HG03060 (cell line): Measurements from ENCODE around the gene ADGRV1.
"Not testable (repeated sequence)": the region's sequence is repeated elsewhere in the genome, so short reads cannot be mapped to it uniquely, and the experiment has no call there.

Experiments used
- ATAC-seq: cut with Tn5 transposase; IDR thresholded peaks from one replicate; pipeline ENCODE4 v1.9.1; 2021; ENCODE audit warnings: low read depth, moderate number of reproducible peaks; ENCODE audit not compliant: unreplicated experiment

ADGRV1 gene

DNA sequence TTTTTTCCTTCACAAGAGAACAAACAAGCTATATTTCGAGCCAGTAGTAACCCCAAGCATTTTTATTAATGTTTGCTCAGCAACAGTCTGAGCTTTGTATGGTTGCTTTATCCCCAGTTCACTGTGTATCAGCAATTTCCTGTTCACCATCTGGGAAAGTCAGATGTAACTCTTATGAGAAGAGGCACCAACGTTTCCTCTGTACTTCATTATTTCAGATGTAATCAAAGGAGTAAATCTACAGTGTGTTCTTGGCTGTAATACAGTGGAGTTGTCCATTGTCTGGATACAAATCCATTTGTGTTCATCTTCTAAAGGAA, 484.3 kb downstream of the ADGRV1 start:
- no peak for ATAC-seq

DNA sequence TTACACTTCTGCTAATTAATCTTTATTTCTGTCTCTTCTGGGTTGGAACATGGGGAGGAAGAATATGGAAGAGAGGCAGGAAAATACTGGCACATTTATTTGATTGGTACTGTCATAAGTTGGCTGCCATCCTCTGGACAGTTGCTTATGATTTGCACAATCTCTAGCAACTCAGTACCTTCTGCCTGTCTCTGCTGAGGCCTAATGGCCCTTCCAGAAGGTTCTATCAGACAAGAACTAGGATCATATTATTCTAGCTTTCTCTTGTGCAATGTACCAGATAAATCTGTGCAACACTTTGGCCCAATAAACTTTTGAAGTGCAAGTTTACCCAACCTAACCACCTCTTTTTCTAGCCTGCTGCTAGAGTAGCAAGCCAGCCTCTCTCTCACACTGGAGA, 489.5 kb downstream of the ADGRV1 start:
- no peak for ATAC-seq

DNA sequence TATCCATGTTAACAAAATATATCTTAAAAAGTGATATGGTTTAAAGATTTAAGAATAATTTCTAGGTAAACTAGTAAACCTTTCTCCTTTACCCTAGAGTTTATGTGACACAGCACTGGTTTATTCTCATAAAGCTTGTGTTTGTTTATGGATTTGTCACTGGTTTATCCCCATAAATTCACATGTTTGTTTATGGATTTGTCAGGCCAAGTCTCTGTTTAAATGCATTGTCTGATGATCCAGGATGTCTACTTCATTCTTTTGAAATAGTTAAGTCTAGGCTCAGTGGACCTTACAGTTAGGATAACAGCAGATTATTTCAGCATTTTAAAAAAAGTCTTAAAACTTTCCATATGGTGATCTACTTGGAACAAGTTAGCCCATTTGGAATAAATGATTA, 490.5 kb downstream of the ADGRV1 start:
- ATAC-seq: no peak

DNA sequence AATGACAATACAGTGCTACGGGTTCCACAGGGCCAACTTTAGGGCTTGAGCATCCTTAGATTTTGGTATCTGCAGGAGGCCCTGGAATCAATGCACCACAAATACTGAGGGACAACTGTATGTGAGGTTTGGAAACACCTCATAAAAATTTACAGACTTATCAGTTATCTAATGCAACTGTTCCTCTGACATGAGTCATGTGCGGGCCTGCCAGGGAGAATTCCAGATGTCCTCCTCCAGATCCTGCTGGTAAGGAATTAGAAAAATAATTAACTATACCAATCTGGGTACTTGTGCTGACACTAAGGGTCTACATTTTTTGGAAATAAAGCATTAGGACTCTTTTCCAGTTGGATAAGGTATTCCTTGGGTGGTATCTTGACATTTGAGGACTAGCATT, 491.2 kb downstream of the ADGRV1 start:
- ATAC-seq: no peak

DNA sequence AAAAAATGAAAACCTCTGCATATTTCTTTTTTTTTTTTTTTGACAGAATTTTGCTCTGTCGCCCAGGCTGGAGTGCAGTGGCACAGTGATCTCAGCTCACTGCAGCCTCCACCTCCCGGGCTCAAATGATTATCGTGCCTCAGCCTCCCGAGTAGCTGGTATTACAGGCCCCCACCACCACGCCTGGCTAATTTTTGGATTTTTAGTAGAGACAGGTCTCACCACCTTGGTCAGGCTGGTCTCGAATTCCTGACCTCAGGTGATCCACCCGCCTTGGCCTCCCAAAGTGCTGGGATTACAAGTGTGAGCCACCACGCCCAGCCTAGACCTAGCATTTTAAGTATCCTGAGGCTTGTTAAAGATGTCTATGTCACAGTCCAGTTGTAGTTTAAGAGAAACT, 493.8 kb downstream of the ADGRV1 start:
- ATAC-seq: not testable (repeated sequence)

DNA sequence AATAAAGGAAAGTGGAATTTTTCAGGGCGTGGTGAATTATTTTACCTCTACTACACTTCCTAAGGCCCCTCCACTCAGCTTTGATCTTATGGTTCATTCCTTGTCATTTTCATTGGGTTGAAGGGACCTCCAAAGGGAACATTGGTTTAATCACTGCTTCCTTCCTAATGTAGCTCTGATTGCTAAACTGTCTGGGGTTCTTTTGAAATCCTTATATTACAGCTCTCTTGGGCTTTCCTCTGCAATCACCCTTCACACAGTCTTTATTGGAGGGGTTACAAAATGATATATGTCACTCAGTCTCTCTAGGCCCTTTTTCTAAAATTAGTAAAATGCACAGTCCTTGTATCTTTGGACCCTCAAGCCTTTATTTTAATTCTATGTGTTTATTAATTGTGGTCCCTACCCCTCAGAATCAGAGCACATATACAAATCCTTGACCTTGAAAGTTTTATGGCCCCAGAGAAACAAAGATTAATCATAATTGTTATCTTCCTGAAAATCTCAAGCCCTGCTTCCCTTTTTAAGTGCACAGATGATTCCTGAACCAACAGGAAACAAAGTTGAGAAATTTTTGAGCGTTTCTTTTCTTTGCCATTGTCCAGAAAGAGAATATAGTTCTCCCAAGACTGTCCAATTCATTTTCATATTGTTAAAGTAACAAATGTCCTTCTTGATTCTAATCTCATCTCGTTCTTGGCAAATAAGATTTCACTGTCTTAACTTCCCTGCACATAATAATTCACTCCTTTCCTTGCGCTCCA, 494.6 kb downstream of the ADGRV1 start:
- ATAC-seq: no peak

DNA sequence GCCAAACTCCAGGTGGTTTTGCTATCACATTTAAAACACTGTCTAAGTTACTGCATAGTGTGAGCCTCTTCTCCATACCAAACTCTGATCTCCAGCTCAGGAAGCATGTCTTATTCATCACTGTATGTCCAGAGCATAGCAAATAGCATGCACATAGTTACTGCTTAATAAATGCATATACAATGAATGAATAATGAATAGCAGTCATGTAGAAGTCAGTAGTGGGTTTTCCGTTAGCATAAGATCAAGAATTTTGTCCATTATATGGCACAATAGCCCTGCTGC, 495.1 kb downstream of the ADGRV1 start:
- ATAC-seq: no peak

DNA sequence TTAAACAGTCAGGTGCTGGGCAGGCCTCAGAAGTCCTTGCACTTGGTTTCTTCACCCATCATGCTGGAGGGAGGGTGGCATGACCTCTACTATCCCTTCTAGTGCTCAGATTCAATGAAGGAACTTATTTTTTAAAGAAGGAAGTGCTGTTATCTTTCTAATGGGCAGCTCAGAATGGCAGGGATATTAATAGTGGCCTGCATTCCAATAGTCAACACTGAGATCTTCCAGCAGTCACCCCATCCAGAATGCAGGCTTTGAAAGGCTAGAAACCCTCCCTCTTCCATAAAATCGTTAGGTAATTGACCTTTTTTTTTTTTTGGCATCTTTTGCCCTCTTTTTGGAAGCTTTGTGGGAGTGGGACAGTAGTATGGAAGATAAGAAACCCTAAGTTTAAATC, 499.6 kb downstream of the ADGRV1 start:
- ATAC-seq: no peak

DNA sequence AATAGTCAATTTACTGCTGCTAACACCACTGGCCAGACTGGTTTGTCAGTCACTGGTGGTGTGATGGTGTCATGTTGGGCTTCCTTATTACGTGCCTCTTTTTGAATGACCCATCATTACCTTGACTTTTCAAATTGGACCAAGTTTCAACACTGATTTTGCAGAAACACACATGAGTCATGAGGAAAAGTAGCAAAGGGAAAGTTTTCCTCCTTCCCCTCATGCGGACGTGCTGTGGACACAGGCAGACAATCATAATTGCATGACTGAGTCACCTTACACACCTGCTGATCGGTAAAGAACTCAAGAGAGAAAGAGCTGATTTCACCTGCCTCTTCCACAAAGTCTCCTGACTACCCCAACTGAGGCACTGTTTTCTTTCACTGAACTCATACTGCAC, 500.0 kb downstream of the ADGRV1 start:
- no peak for ATAC-seq

DNA sequence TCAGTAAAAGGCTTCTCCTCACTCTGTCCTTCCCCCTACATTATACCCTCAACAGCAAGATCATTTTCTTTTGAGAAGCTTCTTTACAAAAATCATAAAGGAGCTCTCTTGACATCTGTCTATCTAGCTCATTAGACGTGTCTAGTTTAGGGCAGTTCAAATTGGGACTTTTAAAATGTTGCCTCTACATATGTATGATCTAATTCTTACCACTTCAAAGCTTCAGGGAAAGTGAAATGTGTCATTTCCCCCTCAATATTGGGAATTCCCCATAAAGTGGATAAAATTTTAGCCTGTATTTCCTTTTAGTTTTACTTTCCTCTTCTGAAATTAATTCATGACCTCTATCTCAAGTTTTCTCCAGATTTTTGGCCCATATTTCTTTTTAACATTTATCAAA, 500.8 kb downstream of the ADGRV1 start:
- ATAC-seq: peak; percentile 89

DNA sequence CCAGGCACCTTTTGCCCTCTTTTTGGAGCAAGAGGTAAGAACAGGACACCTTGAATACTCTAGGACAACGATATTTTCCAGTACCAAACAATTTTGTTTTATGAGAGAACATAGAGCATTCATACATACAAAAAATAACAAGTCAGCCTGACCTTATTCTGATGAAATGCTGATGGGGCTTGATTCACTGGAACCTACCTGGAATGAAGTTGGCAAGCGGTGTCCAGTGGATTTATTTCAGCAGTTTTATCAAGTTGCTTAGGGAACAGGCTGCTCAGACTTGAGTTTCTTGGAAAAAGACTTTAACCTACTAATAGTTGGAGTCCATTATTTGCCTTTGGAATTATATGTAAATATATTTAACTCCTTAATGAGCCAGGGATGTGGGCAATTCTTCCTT, 502.5 kb downstream of the ADGRV1 start:
- ATAC-seq: no peak

DNA sequence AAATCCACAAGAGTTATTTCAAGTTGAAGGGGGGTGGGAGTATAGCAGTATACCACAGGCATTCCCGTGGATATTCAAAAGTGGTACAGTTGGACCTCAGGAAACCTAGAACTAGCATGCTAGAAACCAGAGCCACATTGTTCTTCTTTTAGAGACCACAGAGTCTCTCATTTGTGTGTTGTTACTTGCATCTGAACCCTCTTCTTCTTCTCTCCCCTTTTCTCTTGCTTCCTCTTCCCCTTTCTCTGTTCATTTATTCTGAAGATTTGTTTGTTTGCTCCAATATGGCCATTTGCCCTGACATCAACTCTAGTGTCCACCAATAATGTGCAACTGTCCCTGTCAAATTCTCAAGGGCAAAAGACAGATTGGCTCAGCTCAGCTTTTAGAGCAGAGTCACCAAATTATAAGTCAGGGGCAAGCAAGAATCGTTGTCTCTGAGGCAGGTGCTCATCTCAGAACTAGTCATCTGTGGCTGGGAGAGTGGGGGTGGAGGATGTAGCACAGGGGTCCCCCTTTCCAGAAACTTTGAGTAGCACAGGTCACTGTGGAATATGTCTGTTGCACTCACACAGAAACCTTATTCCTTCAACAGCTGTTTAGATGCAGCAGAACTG, 503.5 kb downstream of the ADGRV1 start:
- ATAC-seq: no peak

DNA sequence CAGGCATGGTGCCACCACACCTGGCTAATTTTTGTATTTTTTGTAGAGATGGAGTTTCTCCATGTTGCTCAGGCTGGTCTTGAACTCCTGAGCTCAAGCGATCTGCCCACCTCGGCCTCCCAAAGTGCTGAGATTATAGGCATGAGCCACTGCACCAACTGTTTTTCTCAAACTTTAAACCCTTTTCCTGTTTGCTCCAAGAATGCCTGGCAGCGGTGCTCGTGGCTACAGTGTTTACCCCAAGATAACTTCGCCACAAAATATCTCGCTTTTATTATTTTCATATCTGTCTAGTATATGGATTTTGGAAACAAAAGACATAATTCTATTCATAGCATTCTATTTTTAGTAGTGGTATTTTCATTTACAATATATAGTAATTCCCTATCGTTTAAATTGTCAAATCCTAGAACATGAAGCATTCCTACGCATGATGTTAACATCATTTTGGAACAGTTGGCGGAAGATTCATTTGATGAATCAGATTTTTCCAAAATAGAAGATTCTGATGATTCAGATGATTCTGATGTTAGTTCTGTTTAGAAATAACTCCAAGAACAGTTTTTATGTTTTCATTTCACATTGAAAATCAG, 504.6 kb downstream of the ADGRV1 start:
- ATAC-seq: not testable (repeated sequence)

DNA sequence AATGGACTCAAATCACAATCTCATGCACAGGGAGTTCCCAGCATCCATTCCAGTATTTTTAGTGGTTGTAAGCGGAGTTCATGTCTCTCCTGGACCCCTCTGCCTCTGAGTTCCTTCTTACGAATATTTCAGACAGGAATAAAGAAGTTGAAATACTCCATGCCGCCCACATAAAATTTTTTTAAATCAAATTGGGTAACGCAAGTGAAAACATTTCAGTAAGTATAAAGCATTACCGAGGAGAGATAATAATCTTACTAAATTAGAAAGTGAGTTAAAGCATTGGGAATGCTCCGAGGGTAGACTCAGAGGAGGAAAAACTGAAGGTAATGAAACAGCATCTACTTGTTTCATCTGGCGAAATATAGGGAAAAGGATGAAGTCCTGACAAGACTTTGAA, 506.9 kb downstream of the ADGRV1 start:
- no peak for ATAC-seq

DNA sequence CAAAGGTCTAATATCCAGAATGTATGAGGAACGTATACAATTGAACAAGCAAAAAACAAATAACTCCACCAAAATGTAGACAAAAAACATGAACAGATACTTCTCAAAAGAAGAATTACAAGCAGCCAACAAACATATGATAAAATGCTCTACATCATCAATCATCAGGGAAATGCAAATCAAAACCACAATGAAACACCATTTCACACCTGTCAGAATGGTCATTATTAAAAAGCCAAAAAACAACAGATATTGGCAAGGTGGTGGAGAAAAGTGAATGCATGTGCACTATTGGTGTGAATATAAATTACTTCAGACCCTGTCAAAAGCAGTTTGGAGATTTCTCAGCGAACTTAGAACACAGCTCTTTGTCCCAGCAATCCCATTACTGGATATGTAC, 510.8 kb downstream of the ADGRV1 start:
- no peak for ATAC-seq

DNA sequence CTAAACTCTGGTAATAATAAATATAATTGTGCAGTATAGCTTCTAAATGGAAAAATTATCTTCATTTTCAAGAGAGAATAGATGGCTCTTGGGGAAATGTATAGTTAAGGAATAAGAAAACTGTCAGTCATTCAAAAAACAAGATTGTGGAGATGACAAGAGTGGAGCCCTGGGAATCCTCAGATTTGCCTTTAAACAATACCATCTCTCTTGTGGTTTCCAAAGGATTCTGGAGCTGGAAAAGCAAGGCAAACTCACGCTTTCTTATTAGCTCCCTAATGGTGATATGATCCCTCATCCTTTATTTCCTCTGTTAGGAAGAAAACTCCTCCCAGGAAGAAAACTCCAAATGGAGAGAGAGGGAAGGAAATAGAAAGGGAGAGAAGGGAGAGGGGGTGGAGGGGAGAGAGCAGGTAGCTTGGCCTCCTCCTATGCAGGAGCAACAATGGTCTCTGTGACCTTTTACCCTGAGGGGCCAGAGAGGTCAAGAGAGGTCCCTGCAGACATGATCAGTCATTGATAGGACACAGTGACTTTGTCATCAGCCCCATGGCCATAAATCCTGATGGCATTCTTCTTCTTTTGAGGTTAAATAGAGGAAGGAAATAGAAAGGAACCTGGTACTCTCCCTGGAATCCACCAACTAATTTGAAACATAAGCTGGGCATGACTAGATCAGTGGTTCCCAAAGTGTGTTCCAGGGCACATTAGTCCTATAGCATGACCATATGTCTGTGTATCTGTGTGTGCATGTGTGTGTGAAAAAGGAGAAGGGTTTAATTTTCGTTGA, 512.4 kb downstream of the ADGRV1 start:
- no peak for ATAC-seq

DNA sequence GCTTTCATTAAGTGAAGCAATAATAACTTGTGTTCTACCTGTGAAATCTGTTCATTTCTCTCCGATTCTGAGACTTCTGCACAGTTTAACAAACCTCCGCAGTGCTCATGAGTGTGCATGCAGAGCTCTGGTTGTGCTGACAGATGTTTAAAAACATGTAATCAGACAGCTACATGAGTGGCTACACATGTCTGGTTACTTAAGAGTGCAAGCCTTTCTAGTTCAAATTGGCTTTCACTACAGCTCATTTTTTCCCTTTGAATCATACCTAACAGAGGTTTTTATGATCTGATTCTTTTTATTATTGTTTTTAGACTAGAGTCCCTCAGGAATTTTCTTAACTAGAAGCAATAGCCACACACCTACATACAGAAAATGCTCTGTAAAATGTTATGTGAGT, 514.3 kb downstream of the ADGRV1 start:
- ATAC-seq: no peak

DNA sequence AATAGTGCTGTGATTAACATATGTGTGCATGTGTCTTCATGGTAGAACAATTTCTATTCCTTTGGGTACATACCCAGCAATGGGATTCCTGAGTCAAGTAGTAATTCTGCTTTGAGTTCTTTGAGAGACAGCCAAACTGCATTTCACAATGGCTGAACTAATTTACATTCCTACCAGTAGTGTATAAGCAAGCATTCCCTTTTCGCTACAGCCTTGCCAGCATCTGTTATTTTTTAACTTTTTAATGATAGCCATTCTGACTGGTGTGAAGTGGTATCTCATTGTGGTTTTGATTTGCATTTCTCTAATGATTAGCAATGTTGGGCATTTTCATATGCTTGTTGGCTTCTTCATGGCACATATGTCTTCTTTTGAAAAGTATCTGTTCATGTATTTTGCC, 516.0 kb downstream of the ADGRV1 start:
- ATAC-seq: peak; percentile 55

DNA sequence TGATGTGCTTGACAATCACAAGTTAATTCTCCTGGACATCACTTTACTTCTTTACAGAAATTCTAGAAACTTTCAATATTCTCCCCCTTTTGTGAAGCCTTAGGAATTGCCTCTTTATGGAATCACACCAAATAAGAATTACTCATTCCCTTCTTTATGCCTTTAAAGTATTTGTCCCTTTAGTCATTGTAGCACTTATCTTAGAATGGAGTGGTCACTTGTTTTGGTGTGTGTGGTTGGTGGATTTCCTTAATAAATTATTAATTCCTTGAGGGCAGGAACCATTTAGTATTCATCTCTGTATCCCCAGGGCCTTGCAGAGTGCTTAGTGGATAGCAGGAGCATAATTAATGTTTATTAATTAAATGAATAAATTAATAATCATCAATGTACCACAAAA, 517.5 kb downstream of the ADGRV1 start:
- ATAC-seq: no peak

DNA sequence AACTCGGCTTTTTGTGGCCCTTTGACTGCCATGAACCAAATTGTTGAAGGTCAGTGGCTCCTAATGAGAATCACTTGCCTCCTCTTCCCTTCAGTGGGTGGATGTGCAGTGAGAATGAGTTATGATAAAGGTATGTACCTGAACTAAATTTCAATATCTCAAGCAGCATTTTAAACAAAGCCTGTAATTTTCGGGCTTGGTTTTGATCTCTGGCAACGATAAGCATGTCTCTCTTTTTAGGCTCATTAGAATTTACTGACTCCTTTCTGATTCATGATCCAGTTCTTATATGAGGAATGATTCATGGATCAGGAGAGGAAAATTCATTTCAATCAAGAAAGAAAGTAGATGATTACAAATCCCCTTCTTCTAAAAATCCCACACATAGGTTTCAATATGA, 519.0 kb downstream of the ADGRV1 start:
- no peak for ATAC-seq

DNA sequence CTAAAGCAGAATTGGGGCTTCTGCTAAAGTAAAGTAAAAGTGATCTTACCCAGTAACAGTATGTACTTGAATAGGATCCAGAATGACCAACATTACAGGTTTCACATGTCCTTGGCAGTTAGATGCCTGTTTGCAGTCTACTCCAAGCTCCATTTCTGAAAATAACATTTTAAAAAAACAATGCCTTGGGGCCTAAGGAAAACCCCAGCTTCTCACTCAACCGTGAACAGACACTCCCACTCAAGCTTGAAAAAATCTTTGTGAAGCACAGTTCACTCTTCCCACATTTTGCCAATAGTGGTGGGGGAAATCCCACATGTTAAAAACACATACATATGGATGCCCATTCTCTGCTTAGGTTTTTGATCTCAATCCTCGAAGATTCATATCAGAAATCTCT, 520.4 kb downstream of the ADGRV1 start:
- no peak for ATAC-seq

DNA sequence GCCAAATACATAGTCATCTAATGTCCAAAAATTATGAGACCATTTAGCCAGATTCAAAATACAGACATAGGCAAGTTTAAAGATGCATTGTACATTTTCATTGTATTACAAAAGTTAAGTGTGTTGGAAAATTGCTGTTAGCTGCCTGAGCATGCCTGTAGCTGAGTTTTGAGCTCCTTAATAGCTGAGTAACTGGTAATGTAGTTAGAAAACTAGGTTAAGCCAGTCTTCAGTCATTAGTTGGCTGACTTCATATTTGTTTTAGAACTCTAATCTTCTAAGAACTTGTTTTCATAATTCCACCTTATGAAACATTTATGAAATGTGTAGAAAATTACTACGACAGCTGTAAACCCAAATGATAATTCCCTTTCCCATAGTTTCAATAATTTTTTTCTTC, 531.2 kb downstream of the ADGRV1 start:
- no peak for ATAC-seq
